ENCODE data around the gene EIF2A. TPM values are rescaled to one million over a fixed set of nuclear protein-coding genes. Genes with fewer than 3 reads are reported as not detected.

The EIF2A gene
- total and polyA plus RNA-seq, 9 of the 15 experiments (the other 6 are each of a cell fraction or from before 2014, with no cell fraction given), result 106 to 192 (median 168) TPM

GRCh38 chr3:150613034-150613433, 66.4 kb downstream of the EIF2A start (continued):
- no peak for TF ChIP-seq HINFP (tag; conservative IDR thresholded peaks at IDR 0.05; ENCODE audit: low read depth)
- peak; percentile 85 for TF ChIP-seq MAFF (IDR thresholded peaks at IDR 0.05; ENCODE audit: low read length)
- TF ChIP-seq ELF4 (CRISPR knock-in tag; IDR thresholded peaks at IDR 0.05), result no peak
- no peak for TF ChIP-seq ZNF408 (CRISPR knock-in tag; IDR thresholded peaks at IDR 0.05; ENCODE audit: low read depth)
- TF ChIP-seq ZNF407 (IDR thresholded peaks at IDR 0.05; ENCODE audit: low read depth), result no peak
- peak; percentile 79 for TF ChIP-seq MAFK (IDR thresholded peaks at IDR 0.05; ENCODE audit: low read length)
- no peak for TF ChIP-seq BCL6 (CRISPR knock-in tag; IDR thresholded peaks at IDR 0.05)
- TF ChIP-seq NFXL1 (CRISPR knock-in tag; IDR thresholded peaks at IDR 0.05), result no peak
- TF ChIP-seq ZBTB49 (CRISPR knock-in tag; IDR thresholded peaks at IDR 0.05; ENCODE audit: borderline replicate concordance), result no peak
- no peak for TF ChIP-seq ZNF232 (CRISPR knock-in tag; IDR thresholded peaks at IDR 0.05)
- TF ChIP-seq SMARCE1 (IDR thresholded peaks at IDR 0.05), result no peak
- TF ChIP-seq ZNF639 (CRISPR knock-in tag; conservative IDR thresholded peaks at IDR 0.05 in 1 of 2, IDR thresholded peaks at IDR 0.05 in 1 of 2), result no peak
- TF ChIP-seq BACH1 (tag; IDR thresholded peaks at IDR 0.05), result no peak
- no peak for TF ChIP-seq CTBP1 (IDR thresholded peaks at IDR 0.05; ENCODE audit: borderline replicate concordance)
- no peak for TF ChIP-seq SMC3 (conservative IDR thresholded peaks at IDR 0.05; ENCODE audit: insufficient read depth, low read depth, low read length)
